ENCODE measurements around the gene CDC42BPB.
"Not testable (repeated sequence)": the region's sequence is repeated elsewhere in the genome, so short reads cannot be mapped to it uniquely, and the experiment has no call there.

Gene CDC42BPB

DNA sequence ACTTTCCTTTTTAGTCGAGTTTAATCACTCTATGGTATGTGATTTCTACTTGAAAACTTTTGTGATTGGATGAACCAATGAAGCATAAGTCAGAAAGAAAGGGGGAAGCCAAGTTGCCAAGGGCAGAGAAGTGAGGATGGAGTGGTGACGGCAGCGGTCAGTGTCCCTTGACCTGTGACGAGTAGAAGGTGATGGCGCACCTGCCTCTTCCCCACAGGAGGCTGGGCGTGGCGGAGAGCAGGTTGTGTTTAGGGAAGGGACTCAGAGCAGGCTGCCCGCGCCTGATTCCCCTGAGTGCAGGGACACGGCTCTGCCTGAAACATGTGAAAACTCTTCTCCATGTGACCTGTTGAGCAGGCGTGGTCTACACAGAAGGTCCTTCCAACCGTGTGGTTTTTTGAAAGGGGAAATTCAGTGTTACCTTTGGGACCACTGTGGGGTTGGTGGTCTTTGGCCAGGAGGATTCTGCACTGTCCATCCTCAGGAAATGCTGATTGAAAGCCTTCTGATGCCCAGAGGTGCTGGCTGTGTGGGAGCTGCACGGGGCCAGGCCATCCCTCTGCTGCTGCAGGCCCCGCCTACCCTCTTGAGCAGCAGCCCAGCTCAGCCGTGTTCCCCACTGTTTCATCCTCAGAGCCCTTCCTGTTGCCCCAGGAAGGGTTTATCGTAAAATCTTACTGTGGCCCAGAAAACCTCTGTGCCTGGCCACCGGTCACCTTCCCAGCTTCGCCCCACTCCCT is 158.4 kb downstream of the CDC42BPB start:
- DNase-seq (ENCODE audit: low spot score): no peak

DNA sequence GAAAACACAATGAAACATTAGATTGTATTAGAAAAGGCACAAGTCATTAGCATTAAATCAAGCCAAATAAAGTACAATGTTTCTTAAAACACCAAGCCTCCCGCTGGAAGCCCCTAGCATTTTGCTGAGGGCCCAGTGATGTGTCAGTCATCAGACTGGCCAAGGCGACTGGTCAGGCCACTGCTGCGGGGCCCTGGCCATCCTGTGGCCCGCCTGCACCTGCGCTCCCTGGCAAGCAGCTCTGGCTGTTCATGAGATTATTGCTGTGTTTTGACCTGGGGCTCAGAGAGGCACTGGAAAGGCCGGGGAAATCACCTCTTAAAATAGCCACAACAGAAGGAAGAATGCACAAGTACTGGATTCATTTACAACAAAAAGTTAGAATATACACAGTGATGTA is 159.1 kb downstream of the CDC42BPB start:
- no peak for DNase-seq (ENCODE audit: low spot score)

DNA sequence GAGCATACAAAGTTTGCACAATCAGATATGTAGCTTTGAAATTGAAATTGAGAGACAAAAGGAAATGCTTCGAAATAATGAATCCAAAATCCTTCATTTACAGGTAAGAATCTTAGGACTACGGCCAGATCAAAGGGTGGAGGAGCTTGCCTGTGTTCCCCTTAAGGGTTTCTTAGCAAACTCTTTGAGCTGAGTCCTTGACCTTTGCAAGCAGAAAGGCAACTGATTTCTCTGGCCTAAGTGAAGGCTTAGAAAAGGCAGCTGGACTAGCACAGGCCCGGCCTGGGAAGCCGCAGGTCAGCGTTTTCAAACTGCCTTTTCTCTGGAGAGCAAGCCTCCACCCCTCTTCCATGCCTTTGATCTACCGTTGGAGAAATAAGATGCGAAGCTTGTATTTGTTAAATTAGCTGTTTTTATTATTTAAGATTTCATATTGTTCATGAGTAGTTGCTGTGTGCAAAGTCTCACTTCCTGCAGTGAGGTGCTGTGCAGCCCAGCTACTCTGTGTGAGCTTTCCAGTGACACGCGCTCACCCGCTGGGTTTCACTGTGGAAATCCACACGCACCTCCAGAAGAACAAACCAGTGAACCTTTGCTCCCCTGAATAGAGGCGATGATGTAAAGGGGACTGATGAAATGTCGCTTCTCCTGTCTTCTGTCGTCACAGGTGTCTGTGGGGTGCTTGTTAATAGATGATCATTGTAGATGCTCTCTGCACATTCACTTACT is 159.9 kb downstream of the CDC42BPB start:
- DNase-seq (ENCODE audit: low spot score): no peak

DNA sequence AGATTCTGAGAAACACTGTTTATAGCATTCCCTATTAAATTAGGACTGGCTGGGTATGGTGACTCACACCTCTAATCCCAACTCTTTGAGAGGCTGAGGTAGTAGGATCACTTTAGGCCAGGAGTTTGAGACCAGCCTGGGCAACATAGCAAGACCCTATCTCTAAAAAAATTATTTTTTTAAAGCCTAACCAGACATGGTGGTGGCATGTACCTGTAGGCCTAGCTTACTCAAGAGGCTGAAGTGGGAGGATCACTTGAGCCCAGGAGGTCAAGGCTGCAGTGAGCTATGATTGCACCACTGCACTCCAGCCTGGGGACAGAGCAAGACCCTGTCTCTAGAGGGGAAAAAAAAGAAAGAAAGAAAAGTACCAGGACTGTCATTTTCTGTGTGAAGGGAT is 160.6 kb downstream of the CDC42BPB start:
- not testable (repeated sequence) for DNase-seq (ENCODE audit: low spot score)

DNA sequence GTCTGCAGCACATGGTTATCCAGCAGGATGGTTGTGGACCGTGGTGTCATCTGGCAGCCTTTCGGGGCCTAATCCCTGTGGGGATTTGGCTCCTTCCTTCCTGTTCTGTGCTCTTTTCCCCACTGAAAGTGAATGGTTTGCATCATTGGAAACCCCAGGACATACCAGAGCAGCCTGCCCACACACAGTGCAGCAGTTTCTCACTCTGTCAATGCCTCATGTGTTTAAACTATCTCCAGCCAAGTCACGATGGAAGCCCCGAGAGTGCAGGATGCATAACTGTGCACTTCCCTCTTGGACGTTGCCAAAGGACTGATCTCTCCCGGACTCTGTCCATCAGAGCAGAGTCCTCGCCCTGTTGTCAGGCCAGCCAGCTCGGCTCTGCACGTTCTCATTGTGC is 163.9 kb downstream of the CDC42BPB start:
- DNase-seq (ENCODE audit: low spot score): no peak

DNA sequence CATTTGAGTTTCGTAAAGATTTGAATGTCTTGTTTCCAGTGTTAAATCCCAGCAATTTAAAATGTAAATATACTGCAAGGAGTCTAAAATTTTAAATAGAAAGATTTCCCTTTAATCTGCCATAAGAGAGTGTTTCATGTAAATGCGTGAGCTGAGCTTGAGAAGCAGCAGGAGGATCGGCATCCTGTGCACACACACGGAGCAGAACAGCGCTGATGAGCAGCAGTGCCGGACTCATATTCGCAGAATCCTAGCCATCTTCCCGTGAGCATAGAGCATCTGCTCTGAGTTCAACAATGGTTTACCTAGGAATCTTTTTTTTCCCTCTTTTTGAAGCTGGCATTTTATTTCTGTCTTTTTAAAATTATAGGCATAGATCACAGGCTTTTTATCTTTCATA is 164.7 kb downstream of the CDC42BPB start:
- DNase-seq (ENCODE audit: low spot score): no peak

DNA sequence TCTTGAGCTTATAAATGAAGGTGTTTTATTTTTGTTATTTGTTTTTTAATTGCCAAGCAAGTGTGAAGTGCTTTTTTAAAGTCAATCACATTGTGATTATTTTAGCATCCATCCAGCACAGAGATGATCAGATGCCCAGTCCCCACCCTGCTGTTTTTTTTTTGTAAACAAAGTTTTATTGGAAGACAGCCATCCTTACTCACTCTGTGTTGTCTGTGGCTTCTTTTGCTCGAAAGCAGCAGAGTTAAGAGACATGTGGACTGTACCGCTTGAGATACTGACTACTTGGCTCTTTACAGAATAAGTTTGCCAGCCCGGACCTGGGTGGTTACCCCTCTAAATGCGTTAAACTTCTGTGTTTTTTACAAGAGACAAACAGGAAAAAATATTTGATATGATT is 165.8 kb downstream of the CDC42BPB start:
- no peak for DNase-seq (ENCODE audit: low spot score)

DNA sequence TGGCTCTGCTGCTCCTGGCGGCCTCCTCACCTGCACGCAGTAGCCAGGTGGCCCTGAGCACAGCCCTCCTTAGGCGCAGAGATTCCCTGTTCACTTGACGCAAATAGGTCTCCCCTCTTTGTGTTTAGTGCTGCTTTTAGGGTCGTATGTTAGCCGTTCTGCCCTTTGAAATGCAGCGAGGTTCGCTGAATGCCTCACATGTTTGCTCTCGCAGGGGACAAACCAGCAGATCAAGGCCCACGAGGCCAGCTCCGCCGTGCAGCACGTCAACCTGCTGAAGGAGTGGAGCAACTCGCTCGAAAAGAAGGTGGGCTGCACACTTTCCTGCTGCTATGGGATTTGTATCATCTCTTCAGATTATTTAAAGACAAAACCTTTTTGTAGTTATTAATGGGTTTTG is 166.2 kb downstream of the CDC42BPB start:
- DNase-seq (ENCODE audit: low spot score): no peak

DNA sequence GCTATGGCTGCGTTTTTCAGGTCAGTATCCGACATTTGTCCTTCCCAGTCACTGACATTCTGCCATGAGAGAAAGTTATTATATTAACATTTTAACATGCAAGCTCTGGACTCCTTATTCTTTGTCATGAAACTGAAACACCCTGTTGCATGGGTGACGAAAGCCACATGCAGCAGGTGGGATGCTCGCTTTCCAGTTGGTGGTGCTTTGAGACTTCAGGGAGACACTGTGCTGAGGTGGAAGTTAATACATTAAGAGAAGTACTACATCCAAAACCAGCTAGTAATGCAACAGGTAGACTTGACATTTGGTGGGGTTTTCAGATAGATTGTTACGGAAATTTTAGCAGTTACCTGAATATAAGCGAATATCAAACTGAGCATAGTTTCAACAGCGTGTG is 167.7 kb downstream of the CDC42BPB start:
- DNase-seq (ENCODE audit: low spot score): no peak

DNA sequence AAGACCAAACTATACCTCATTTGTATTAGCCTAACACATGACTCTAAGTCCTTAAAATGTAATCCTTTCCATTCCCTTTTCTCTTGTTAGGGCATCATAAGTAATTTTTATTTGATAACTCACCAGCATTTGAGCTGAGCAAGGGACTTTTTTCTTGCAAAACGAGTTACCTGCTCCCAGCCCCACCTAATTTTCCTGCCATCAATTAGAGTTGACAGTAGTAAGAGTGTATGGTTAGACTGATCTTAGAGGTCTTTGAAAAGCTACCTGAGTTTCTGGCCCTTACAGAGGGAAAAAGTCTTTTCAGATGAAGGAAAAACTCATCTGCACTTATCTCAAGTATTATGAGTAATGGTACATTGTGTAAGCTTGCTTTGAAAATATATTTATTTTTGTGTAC is 168.6 kb downstream of the CDC42BPB start:
- no peak for DNase-seq (ENCODE audit: low spot score)

DNA sequence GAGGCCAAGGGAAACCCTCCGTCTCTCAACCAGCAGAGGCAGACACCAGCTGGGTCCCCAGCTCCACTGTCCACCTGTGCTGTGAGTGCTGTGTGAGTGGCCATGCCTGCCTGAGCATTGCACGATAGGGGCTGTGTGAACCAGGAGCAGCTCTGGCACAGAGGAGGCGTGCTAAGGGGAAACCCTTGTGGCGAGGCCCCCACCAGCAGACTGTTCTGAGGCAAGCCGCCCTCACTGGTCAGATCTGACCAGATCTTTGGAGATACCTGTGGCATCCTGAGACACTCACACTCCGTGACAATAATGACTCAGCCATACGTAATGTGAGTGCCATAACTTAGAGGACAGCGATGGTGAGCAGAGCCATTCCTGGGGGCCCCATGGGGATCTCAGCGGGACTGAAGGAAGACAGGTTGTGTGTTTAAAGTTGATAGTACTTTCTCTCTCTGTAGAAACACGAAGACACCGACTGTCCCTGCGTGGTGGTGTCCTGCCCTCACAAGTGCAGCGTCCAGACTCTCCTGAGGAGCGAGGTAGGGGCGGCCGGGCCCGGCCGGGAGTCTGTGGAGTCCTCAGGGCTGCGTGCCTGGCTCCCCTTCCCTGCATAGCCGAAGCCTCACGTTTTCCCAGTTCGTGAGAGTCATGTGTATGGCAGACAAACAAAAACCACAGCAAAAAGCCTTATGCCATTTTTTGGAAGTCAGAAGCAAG is 171.5 kb downstream of the CDC42BPB start:
- DNase-seq (ENCODE audit: low spot score): no peak

DNA sequence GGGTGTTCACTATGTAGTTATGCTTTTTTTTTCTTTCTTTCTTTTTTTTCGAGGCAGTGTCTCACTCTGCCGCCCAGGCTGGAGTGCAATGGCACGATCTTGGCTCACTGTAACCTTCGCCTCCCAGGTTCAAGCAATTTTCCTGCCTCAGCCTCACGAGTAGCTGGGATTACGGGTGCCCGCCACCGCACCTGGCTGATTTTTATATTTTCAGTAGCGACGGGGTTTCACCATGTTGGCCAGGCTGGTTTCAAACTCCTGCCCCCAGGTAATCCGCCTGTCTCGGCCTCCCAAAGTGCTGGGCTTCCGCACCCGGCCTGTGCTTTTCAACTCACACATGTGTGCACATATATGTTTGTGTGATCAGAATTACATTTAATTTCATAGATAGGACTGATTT is 173.8 kb downstream of the CDC42BPB start:
- no peak for DNase-seq (ENCODE audit: low spot score)

DNA sequence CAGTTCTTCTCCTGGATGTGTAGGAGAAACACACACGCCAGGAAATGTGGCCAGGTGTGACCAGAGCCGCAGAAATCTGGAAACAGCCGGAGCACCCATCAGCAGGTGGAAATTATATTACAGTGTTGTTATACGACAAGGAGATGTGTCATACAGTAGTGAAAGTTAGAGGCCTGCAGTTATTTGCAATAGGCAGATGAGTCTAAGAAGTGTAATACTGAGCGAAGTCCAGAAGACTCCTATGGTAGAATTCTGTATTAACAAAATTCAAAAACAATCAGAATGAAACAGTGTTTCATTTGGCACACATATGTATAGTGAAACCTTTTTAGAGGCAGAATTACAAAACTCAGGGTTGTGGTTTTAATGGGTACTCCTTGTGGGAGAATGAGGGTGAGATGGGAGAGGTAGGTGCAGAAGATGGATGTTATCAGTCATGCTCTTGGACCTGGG is 174.2 kb downstream of the CDC42BPB start:
- DNase-seq (ENCODE audit: low spot score): no peak

All from RKO (cell line).